Naive thymus-derived CD4-positive, alpha-beta T cell (primary cell): ENCODE results near the gene STON2. TPM values are rescaled to one million over a fixed set of nuclear protein-coding genes. Genes with fewer than 3 reads are reported as not detected.

ENCODE experiments used
- ATAC-seq: fragments of 150-1000 bp; cut with Tn5 transposase; 2 replicates; pipeline ENCODE4 v1.10.0; 2021; ENCODE audit warnings: mild to moderate bottlenecking, moderate library complexity
- CTCF ChIA-PET: fragments of 350-600 bp; sonication (Branson Sonifier 250); formaldehyde crosslinking; loops from one replicate; lab custom pipeline; 2021; ENCODE audit warnings: antibody characterized with exemption; lab: Charles Lee
- POLR2A ChIA-PET: fragments of 350-600 bp; sonication (Branson Sonifier 250); formaldehyde crosslinking; loops from one replicate; lab custom pipeline; 2021; ENCODE audit warnings: antibody characterized with exemption, inconsistent platforms; lab: Charles Lee
- DNase-seq, 9 donors: peaks; one replicate each; pipeline versions ENCODE4 v3.0.0 to v3.0.0-alpha.2; 2020 to 2022; ENCODE audit warnings: mixed read lengths in 1 of 9
- H3K27ac ChIP-seq: one replicate; pipeline ENCODE4 v1.7.0; 2013; ENCODE audit warnings: mild to moderate bottlenecking, low read depth, low read length, moderate library complexity
- H3K27me3 ChIP-seq, 2 donors: one replicate each; pipeline ENCODE4 v1.7.0; 2013; ENCODE audit warnings: low read length in 2 of 2, mild to moderate bottlenecking in 2 of 2, moderate library complexity in 2 of 2; ENCODE audit not compliant: control insufficient read depth in 2 of 2, insufficient read depth in 2 of 2
- H3K36me3 ChIP-seq, 3 experiments: 1 replicate in 2 of 3; 2 replicates in 1 of 3; pipeline ENCODE4 v1.7.0; 2013; ENCODE audit warnings: low read length in 3 of 3, mild to moderate bottlenecking in 3 of 3, moderate library complexity in 1 of 3; ENCODE audit not compliant: insufficient read depth in 3 of 3, control insufficient read depth in 2 of 3
- H3K4me1 ChIP-seq, 2 donors: one replicate each; pipeline ENCODE4 v1.7.0; 2013; ENCODE audit warnings: low read length in 2 of 2, mild to moderate bottlenecking in 2 of 2, moderate library complexity in 1 of 2; ENCODE audit not compliant: control insufficient read depth in 2 of 2, insufficient read depth in 2 of 2
- H3K4me3 ChIP-seq: 2 replicates; pipeline ENCODE4 v1.7.0; 2013; ENCODE audit warnings: mild to moderate bottlenecking, low read length
- H3K9me3 ChIP-seq, 3 experiments: 1 replicate in 2 of 3; 2 replicates in 1 of 3; pipeline ENCODE4 v1.7.0; 2013; ENCODE audit warnings: low read length in 3 of 3; ENCODE audit not compliant: control insufficient read depth in 2 of 3
- H3K27ac Mint-ChIP-seq, 9 donors: one replicate each; pipeline ENCODE4 v1.8.0; 2020 to 2022; ENCODE audit warnings: mixed read lengths in 9 of 9, mild to moderate bottlenecking in 8 of 9, moderate library complexity in 5 of 9, inconsistent platforms in 2 of 9
- H3K27me3 Mint-ChIP-seq, 5 donors: one replicate each; pipeline ENCODE4 v1.8.0; 2021 to 2022; ENCODE audit warnings: mixed read lengths in 5 of 5, mild to moderate bottlenecking in 1 of 5
- H3K36me3 Mint-ChIP-seq, 5 donors: one replicate each; pipeline ENCODE4 v1.8.0; 2020 to 2022; ENCODE audit warnings: mixed read lengths in 5 of 5, mild to moderate bottlenecking in 3 of 5, inconsistent platforms in 1 of 5
- H3K4me1 Mint-ChIP-seq, 7 donors: one replicate each; pipeline ENCODE4 v1.8.0; 2020 to 2022; ENCODE audit warnings: mixed read lengths in 7 of 7, mild to moderate bottlenecking in 3 of 7, inconsistent platforms in 1 of 7
- H3K4me3 Mint-ChIP-seq, 10 donors: one replicate each; pipeline ENCODE4 v1.8.0; 2020 to 2022; ENCODE audit warnings: mild to moderate bottlenecking in 10 of 10, mixed read lengths in 10 of 10, moderate library complexity in 6 of 10, inconsistent platforms in 2 of 10
- H3K9me3 Mint-ChIP-seq, 11 donors: one replicate each; pipeline ENCODE4 v1.8.0; 2020 to 2022; ENCODE audit warnings: mixed read lengths in 11 of 11, mild to moderate bottlenecking in 4 of 11, inconsistent platforms in 1 of 11, moderate library complexity in 1 of 11
- intact Hi-C, 2 donors: fragments of 100-400 bp; cut with micrococcal nuclease; formaldehyde crosslinking; loops; one replicate each; pipeline ENCODE4 v1.15.1; 2023
- polyA plus RNA-seq, 2 donors: library from polyadenylated mRNA; unstranded; fragments of 300-500 nt; fragmentation: Illumina TruSeq; gene quantifications; one replicate each; pipeline ENCODE4 v1.2.3, GENCODE V29; 2021
- total RNA-seq, 6 experiments: library from RNA in 5 of 6; stranded (reverse) in 5 of 6; gene quantifications; 1 replicate in 5 of 6; 2 replicates in 1 of 6; pipeline ENCODE4 v1.2.3 and lab custom pipeline; 2021 to 2026

Gene STON2
- total and polyA plus RNA-seq, 7 experiments from 2014 or later = 0.19 to 3.4 (median 0.65) TPM; not detected in 4

GRCh38 chr14:81350344-81351130 is 49.6 kb downstream of the STON2 start:
- H3K27ac Mint-ChIP-seq = no peak overlapping the region
- POLR2A ChIA-PET = no interaction called here

GRCh38 chr14:81348061-81348460 is 52.1 kb downstream of the STON2 start:
- Mint-ChIP-seq H3K27me3 (peaks cover 7 to 39% (median 14%) of the 10 kb centered on the region in 5 donors), H3K4me1 (no peaks in the 10 kb centered on the region), H3K36me3 (peaks cover 0 to 3% (median 0%) of the 10 kb centered on the region in 5 donors), H3K9me3 (peaks cover 0 to 10% (median 0%) of the 10 kb centered on the region in 11 donors), H3K4me3 (no peak overlapping the region), H3K27ac (no peak overlapping the region)
- H3K4me3 ChIP-seq = no peak overlapping the region
- no peak for DNase-seq
- intact Hi-C loops = no loop called here
- no peak overlapping the region for H3K27ac ChIP-seq
- CTCF ChIA-PET = no interaction called here
- H3K36me3 ChIP-seq = no peaks in the 10 kb centered on the region
- no peaks in the 10 kb centered on the region for H3K9me3 ChIP-seq
- no peak for ATAC-seq
- POLR2A ChIA-PET = no interaction called here
- no peaks in the 10 kb centered on the region for H3K4me1 ChIP-seq
- H3K27me3 ChIP-seq = no peaks in the 10 kb centered on the region

More at GRCh38 chr14:81350344-81351130, 49.6 kb downstream of the STON2 start:
- H3K4me3 Mint-ChIP-seq = no peak overlapping the region
- H3K9me3 Mint-ChIP-seq = peaks cover 0 to 28% (median 10%) of the 10 kb centered on the region in 11 donors
- no peak for DNase-seq
- H3K36me3 ChIP-seq = no peaks in the 10 kb centered on the region
- H3K27me3 ChIP-seq = no peaks in the 10 kb centered on the region
- H3K4me1 Mint-ChIP-seq = no peaks in the 10 kb centered on the region
- no peak for ATAC-seq
- H3K4me3 ChIP-seq = no peak overlapping the region
- H3K36me3 Mint-ChIP-seq = peaks cover 0 to 3% (median 0%) of the 10 kb centered on the region in 5 donors
- CTCF ChIA-PET = no interaction called here
- no peaks in the 10 kb centered on the region for H3K4me1 ChIP-seq
- peaks cover 0 to 11% (median 5%) of the 10 kb centered on the region in 3 experiments for H3K9me3 ChIP-seq
- no peak overlapping the region for H3K27ac ChIP-seq
- H3K27me3 Mint-ChIP-seq = peaks cover 5 to 35% (median 10%) of the 10 kb centered on the region in 5 donors
- intact Hi-C loops = no loop called here

DNA sequence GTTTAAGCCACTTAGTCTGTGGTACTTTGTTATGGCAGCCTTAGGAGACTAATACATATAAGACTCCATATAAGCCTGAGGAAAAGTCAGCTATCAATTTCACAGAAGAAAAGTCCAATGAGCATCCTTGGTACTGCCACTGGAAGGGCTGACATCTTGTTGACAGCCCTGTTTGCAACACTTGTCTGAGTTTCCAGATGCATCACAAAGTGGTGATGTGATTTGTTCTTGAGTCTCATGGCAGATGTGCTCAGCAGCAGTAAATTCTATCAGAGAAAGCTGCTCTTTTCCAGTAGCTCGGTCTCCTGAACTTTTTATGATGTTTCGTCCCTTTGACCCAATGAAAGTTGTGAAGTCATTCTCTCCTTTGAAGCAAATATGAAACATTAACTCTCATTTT is 54.3 kb downstream of the STON2 start:
- H3K9me3 ChIP-seq = no peaks in the 10 kb centered on the region
- H3K4me3 Mint-ChIP-seq = no peak overlapping the region
- H3K36me3 Mint-ChIP-seq = no peaks in the 10 kb centered on the region
- ChIA-PET POLR2A (no interaction called here), CTCF (no interaction called here)
- no peak overlapping the region for H3K27ac ChIP-seq
- peaks cover 0 to 10% (median 0%) of the 10 kb centered on the region in 11 donors for H3K9me3 Mint-ChIP-seq
- H3K4me3 ChIP-seq = no peak overlapping the region
- H3K27ac Mint-ChIP-seq = no peak overlapping the region
- no peaks in the 10 kb centered on the region for H3K4me1 Mint-ChIP-seq
- no peaks in the 10 kb centered on the region for H3K36me3 ChIP-seq
- DNase-seq = no peak
- intact Hi-C loops = no loop called here
- no peaks in the 10 kb centered on the region for H3K4me1 ChIP-seq
- no peaks in the 10 kb centered on the region for H3K27me3 ChIP-seq
- H3K27me3 Mint-ChIP-seq = peaks cover 7 to 43% (median 20%) of the 10 kb centered on the region in 5 donors
- ATAC-seq = no peak

- H3K27me3 Mint-ChIP-seq = peaks cover 7 to 43% (median 20%) of the 10 kb centered on the region in 5 donors
- Histone ChIP-seq H3K9me3 (no peaks in the 10 kb centered on the region), H3K4me1 (no peaks in the 10 kb centered on the region), H3K4me3 (no peak overlapping the region), H3K27ac (no peak overlapping the region), H3K36me3 (no peaks in the 10 kb centered on the region), H3K27me3 (no peaks in the 10 kb centered on the region)
- H3K27ac Mint-ChIP-seq = no peak overlapping the region
- POLR2A ChIA-PET = no interaction called here
- DNase-seq (no peak), ATAC-seq (no peak)
- H3K9me3 Mint-ChIP-seq = peaks cover 0 to 10% (median 0%) of the 10 kb centered on the region in 11 donors
- no peaks in the 10 kb centered on the region for H3K4me1 Mint-ChIP-seq
- CTCF ChIA-PET = interaction anchor here (0.6 kb wide), 1 partner anchor 120 kb away, joined by 3 read pairs; no protein-coding TSS in a partner anchor
- no peaks in the 10 kb centered on the region for H3K36me3 Mint-ChIP-seq
- no peak overlapping the region for H3K4me3 Mint-ChIP-seq
- intact Hi-C loops = no loop called here
Measured at GRCh38 chr14:81344481-81345160, 55.5 kb downstream of the STON2 start.

GRCh38 chr14:81343701-81344100 is 56.4 kb downstream of the STON2 start:
- H3K4me1 Mint-ChIP-seq = no peaks in the 10 kb centered on the region
- H3K9me3 ChIP-seq = no peaks in the 10 kb centered on the region

DNA sequence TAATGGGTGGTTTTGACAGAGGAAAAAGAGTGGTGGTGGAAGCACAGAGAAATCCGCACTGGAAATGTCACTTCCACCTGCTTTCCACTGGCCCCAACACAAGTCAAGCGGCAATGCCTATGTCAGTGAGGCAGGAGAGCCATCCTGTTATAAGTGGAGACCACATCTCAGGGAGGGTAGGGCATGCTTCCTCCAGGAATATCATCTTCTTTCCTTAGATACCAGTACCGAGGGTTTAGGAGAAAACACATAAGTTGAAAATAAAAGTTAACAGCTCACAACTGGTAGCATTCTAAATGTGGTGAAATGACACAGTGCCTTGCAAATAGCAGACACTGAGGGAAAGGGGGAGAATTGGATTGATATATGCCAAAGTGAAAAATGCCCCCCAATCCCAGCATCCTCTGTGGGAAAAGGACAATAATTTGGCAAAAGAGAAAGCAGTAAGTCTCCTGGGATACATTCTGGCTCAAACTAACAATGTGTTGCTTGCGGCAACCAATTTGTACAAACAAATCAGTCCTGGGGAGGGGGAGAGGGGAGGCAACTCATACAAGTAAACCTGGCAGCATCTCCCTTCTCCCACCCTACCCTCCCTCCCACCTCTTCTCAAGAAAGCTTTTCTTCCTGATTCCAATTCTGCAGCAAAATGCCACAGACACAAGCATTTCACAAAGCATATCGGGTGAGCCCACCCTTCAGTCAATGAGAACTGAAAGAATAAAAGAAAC is 57.1 kb downstream of the STON2 start:
- no peaks in the 10 kb centered on the region for H3K4me1 ChIP-seq
- Mint-ChIP-seq H3K4me3 (no peak overlapping the region), H3K27ac (no peak overlapping the region), H3K36me3 (no peaks in the 10 kb centered on the region), H3K27me3 (peaks cover 3 to 35% (median 24%) of the 10 kb centered on the region in 5 donors), H3K4me1 (no peaks in the 10 kb centered on the region), H3K9me3 (peaks cover 0 to 3% (median 0%) of the 10 kb centered on the region in 11 donors)
- H3K27ac ChIP-seq = no peak overlapping the region
- ChIA-PET CTCF (no interaction called here), POLR2A (no interaction called here)
- ATAC-seq (no peak), DNase-seq (no peak)
- intact Hi-C loops = no loop called here
- no peaks in the 10 kb centered on the region for H3K36me3 ChIP-seq
- H3K27me3 ChIP-seq = no peaks in the 10 kb centered on the region
- no peak overlapping the region for H3K4me3 ChIP-seq
- H3K9me3 ChIP-seq = no peaks in the 10 kb centered on the region

More at GRCh38 chr14:81343701-81344100, 56.4 kb downstream of the STON2 start:
- Histone ChIP-seq H3K27ac (no peak overlapping the region), H3K4me1 (no peaks in the 10 kb centered on the region), H3K27me3 (no peaks in the 10 kb centered on the region), H3K4me3 (no peak overlapping the region), H3K36me3 (no peaks in the 10 kb centered on the region)
- intact Hi-C loops = no loop called here
- no peaks in the 10 kb centered on the region for H3K36me3 Mint-ChIP-seq
- H3K27me3 Mint-ChIP-seq = peaks cover 7 to 39% (median 22%) of the 10 kb centered on the region in 5 donors
- ATAC-seq = no peak
- ChIA-PET POLR2A (no interaction called here), CTCF (no interaction called here)
- H3K27ac Mint-ChIP-seq = no peak overlapping the region
- H3K4me3 Mint-ChIP-seq = no peak overlapping the region
- DNase-seq = no peak
- peaks cover 0 to 7% (median 0%) of the 10 kb centered on the region in 11 donors for H3K9me3 Mint-ChIP-seq
